ENCODE results near the gene GULP1. TPM values are rescaled to one million over a fixed set of nuclear protein-coding genes. Genes with fewer than 3 reads are reported as not detected.
"Not testable (repeated sequence)": the region's sequence is repeated elsewhere in the genome, so short reads cannot be mapped to it uniquely, and the experiment has no call there.

The GULP1 gene
- total and polyA plus RNA-seq, 7 experiments from 2014 or later: not detected

- intact Hi-C loops (cut with micrococcal nuclease): no loop called here
- no peaks in the 10 kb centered on the region for H3K27me3 Mint-ChIP-seq
Observed at GRCh38 chr2:188600536-188601210, 309.0 kb downstream of the GULP1 start.

GRCh38 chr2:188601391-188601790 lies 309.7 kb downstream of the GULP1 start:
- no peaks in the 10 kb centered on the region for H3K9me3 Mint-ChIP-seq

More at GRCh38 chr2:188600536-188601210, 309.0 kb downstream of the GULP1 start:
- Mint-ChIP-seq H3K27ac (no peak overlapping the region), H3K9me3 (no peaks in the 10 kb centered on the region), H3K36me3 (no peaks in the 10 kb centered on the region), H3K4me1 (no peaks in the 10 kb centered on the region), H3K4me3 (no peak overlapping the region)
- ATAC-seq (no peak), DNase-seq (no peak)
- Histone ChIP-seq H3K9me3 (ENCODE audit: control insufficient read depth in 2 of 3, low read length in 3 of 3) (no peaks in the 10 kb centered on the region), H3K4me1 (ENCODE audit: control insufficient read depth in 2 of 2, insufficient read depth in 2 of 2, low read length in 2 of 2) (no peaks in the 10 kb centered on the region), H3K4me3 (ENCODE audit: low read length) (no peak overlapping the region), H3K27me3 (ENCODE audit: control insufficient read depth in 2 of 2, insufficient read depth in 2 of 2, low read length in 2 of 2) (no peaks in the 10 kb centered on the region), H3K27ac (ENCODE audit: low read depth, low read length) (no peak overlapping the region), H3K36me3 (ENCODE audit: control insufficient read depth in 2 of 3, insufficient read depth in 3 of 3, low read length in 3 of 3) (no peaks in the 10 kb centered on the region)
- CTCF ChIA-PET: no interaction called here
- POLR2A ChIA-PET: no interaction called here

GRCh38 chr2:188601927-188602326 lies 310.3 kb downstream of the GULP1 start:
- no peak overlapping the region for H3K4me3 Mint-ChIP-seq
- DNase-seq (no peak), ATAC-seq (no peak)
- no peaks in the 10 kb centered on the region for H3K36me3 Mint-ChIP-seq
- H3K27me3 Mint-ChIP-seq: no peaks in the 10 kb centered on the region
- H3K9me3 Mint-ChIP-seq: no peaks in the 10 kb centered on the region
- no peak overlapping the region for H3K27ac ChIP-seq (ENCODE audit: low read depth, low read length)
- H3K27ac Mint-ChIP-seq: no peak overlapping the region
- POLR2A ChIA-PET: no interaction called here
- no peaks in the 10 kb centered on the region for H3K9me3 ChIP-seq (ENCODE audit: control insufficient read depth in 2 of 3, low read length in 3 of 3)
- intact Hi-C loops (cut with micrococcal nuclease): no loop called here
- H3K27me3 ChIP-seq (ENCODE audit: control insufficient read depth in 2 of 2, insufficient read depth in 2 of 2, low read length in 2 of 2): no peaks in the 10 kb centered on the region
- H3K4me1 Mint-ChIP-seq: no peaks in the 10 kb centered on the region
- no peaks in the 10 kb centered on the region for H3K4me1 ChIP-seq (ENCODE audit: control insufficient read depth in 2 of 2, insufficient read depth in 2 of 2, low read length in 2 of 2)
- H3K36me3 ChIP-seq (ENCODE audit: control insufficient read depth in 2 of 3, insufficient read depth in 3 of 3, low read length in 3 of 3): no peaks in the 10 kb centered on the region
- CTCF ChIA-PET: no interaction called here
- no peak overlapping the region for H3K4me3 ChIP-seq (ENCODE audit: low read length)

More at GRCh38 chr2:188601391-188601790, 309.7 kb downstream of the GULP1 start:
- Mint-ChIP-seq H3K27ac (no peak overlapping the region), H3K27me3 (no peaks in the 10 kb centered on the region), H3K4me1 (no peaks in the 10 kb centered on the region), H3K36me3 (no peaks in the 10 kb centered on the region), H3K4me3 (no peak overlapping the region)
- ChIA-PET POLR2A (no interaction called here), CTCF (no interaction called here)
- Histone ChIP-seq H3K9me3 (ENCODE audit: control insufficient read depth in 2 of 3, low read length in 3 of 3) (no peaks in the 10 kb centered on the region), H3K27me3 (ENCODE audit: control insufficient read depth in 2 of 2, insufficient read depth in 2 of 2, low read length in 2 of 2) (no peaks in the 10 kb centered on the region), H3K4me1 (ENCODE audit: control insufficient read depth in 2 of 2, insufficient read depth in 2 of 2, low read length in 2 of 2) (no peaks in the 10 kb centered on the region), H3K36me3 (ENCODE audit: control insufficient read depth in 2 of 3, insufficient read depth in 3 of 3, low read length in 3 of 3) (no peaks in the 10 kb centered on the region), H3K4me3 (ENCODE audit: low read length) (no peak overlapping the region), H3K27ac (ENCODE audit: low read depth, low read length) (no peak overlapping the region)
- intact Hi-C loops (cut with micrococcal nuclease): no loop called here
- ATAC-seq (no peak), DNase-seq (no peak)

GRCh38 chr2:188604579-188604978 lies 312.9 kb downstream of the GULP1 start:
- Mint-ChIP-seq H3K9me3 (peaks cover 0 to 1% (median 0%) of the 10 kb centered on the region in 11 donors), H3K27me3 (no peaks in the 10 kb centered on the region), H3K36me3 (no peaks in the 10 kb centered on the region), H3K4me1 (no peaks in the 10 kb centered on the region), H3K4me3 (no peak overlapping the region), H3K27ac (no peak overlapping the region)
- Histone ChIP-seq H3K36me3 (ENCODE audit: control insufficient read depth in 2 of 3, insufficient read depth in 3 of 3, low read length in 3 of 3) (no peaks in the 10 kb centered on the region), H3K27me3 (ENCODE audit: control insufficient read depth in 2 of 2, insufficient read depth in 2 of 2, low read length in 2 of 2) (no peaks in the 10 kb centered on the region), H3K4me3 (ENCODE audit: low read length) (no peak overlapping the region), H3K9me3 (ENCODE audit: control insufficient read depth in 2 of 3, low read length in 3 of 3) (no peaks in the 10 kb centered on the region), H3K4me1 (ENCODE audit: control insufficient read depth in 2 of 2, insufficient read depth in 2 of 2, low read length in 2 of 2) (no peaks in the 10 kb centered on the region), H3K27ac (ENCODE audit: low read depth, low read length) (no peak overlapping the region)
- intact Hi-C loops (cut with micrococcal nuclease): no loop called here
- ChIA-PET CTCF (no interaction called here), POLR2A (no interaction called here)
- DNase-seq (no peak), ATAC-seq (no peak)

- POLR2A ChIA-PET; H3K4me1 ChIP-seq (ENCODE audit: control insufficient read depth in 2 of 2, insufficient read depth in 2 of 2, low read length in 2 of 2); H3K27me3 ChIP-seq (ENCODE audit: control insufficient read depth in 2 of 2, insufficient read depth in 2 of 2, low read length in 2 of 2); H3K27ac ChIP-seq (ENCODE audit: low read depth, low read length); intact Hi-C loops (cut with micrococcal nuclease); H3K9me3 ChIP-seq (ENCODE audit: control insufficient read depth in 2 of 3, low read length in 3 of 3); CTCF ChIA-PET; H3K4me3 ChIP-seq (ENCODE audit: low read length); H3K36me3 Mint-ChIP-seq; H3K9me3 Mint-ChIP-seq; H3K36me3 ChIP-seq (ENCODE audit: control insufficient read depth in 2 of 3, insufficient read depth in 3 of 3, low read length in 3 of 3); H3K27me3 Mint-ChIP-seq; H3K4me1 Mint-ChIP-seq: not testable (repeated sequence)
- H3K4me3 Mint-ChIP-seq: peak overlapping the region in 7 of 10 donors; percentile 24 to 78 (median 67)
- H3K27ac Mint-ChIP-seq: peak overlapping the region in 2 of 9 donors; percentile 74 to 77
- DNase-seq (peak in 2 of 9 donors; percentile 3 to 7), ATAC-seq (peak; percentile 66)
Observed at GRCh38 chr2:188605609-188606584, 314.2 kb downstream of the GULP1 start.

GRCh38 chr2:188606596-188606995 lies 314.9 kb downstream of the GULP1 start:
- H3K9me3 ChIP-seq (ENCODE audit: control insufficient read depth in 2 of 3, low read length in 3 of 3); H3K4me1 ChIP-seq (ENCODE audit: control insufficient read depth in 2 of 2, insufficient read depth in 2 of 2, low read length in 2 of 2); H3K4me1 Mint-ChIP-seq; intact Hi-C loops (cut with micrococcal nuclease); H3K27me3 Mint-ChIP-seq; CTCF ChIA-PET; H3K27ac Mint-ChIP-seq; H3K4me3 Mint-ChIP-seq; H3K9me3 Mint-ChIP-seq; H3K4me3 ChIP-seq (ENCODE audit: low read length); H3K36me3 ChIP-seq (ENCODE audit: control insufficient read depth in 2 of 3, insufficient read depth in 3 of 3, low read length in 3 of 3); DNase-seq; H3K27me3 ChIP-seq (ENCODE audit: control insufficient read depth in 2 of 2, insufficient read depth in 2 of 2, low read length in 2 of 2); H3K36me3 Mint-ChIP-seq; POLR2A ChIA-PET; ATAC-seq; H3K27ac ChIP-seq (ENCODE audit: low read depth, low read length): not testable (repeated sequence)
